CD4-positive, alpha-beta T cell treated with Interferon alpha-2 for 1 hour (primary cell): ENCODE results near the gene ASXL1.

Experiments used
- DNase-seq, 2 donors: peaks; one replicate each; pipeline ENCODE4 v3.0.0-alpha.2; 2020 to 2022

The ASXL1 gene

DNA sequence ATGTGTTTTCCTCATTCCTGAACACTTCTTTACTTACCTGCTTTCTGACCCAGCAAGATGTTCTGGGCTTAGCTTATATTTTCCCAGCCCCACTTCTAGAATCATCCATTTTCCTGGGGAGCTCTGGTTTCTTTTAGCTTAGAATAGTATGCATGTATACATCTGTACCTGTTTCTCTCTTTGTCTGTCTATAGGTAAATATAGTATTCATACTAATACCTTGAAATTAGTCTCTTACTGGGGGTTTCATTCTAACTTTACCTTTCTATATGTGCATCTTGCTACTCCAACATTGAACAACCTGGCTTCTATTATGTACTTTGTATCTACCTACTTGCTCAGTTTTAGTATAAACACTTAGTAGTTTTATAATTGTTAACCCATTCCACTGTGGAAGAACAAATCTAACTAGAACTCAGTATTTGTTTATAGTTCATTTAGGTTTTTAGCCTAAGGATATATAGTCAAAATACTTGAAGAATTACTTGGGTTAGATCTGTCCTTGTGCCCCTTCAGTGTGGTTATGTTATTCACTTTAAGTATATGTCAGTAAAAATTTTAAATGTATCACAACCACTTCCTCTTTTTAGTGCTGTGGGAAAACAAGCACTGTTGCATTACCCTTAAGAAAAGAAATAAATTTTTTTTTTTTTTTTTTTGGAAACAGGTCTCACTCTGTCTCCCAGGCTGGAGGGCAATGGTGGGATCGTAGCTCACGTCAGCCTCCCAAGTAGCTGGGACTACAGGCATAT, 54.0 kb downstream of the ASXL1 start:
- DNase-seq: no peak

DNA sequence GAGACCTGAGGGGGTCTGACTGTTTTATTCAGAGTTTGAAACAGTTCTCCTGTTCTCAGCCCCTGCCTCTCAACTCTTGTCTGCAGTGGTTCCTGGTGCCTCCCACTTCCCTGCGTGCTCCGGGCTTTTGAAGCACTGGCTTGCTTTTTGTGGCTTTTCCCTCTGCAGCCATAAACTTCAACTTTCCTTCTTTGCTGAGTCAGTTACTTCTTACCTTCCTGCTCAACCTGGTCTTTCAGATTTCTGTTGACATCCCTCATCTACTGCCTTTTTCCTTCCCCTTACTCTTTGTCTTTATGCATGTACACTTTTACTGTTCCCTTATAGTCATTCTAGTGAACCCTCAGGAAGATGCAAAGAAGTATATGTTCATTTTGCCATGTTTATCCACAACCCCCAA, 57.4 kb downstream of the ASXL1 start:
- DNase-seq: no peak

DNA sequence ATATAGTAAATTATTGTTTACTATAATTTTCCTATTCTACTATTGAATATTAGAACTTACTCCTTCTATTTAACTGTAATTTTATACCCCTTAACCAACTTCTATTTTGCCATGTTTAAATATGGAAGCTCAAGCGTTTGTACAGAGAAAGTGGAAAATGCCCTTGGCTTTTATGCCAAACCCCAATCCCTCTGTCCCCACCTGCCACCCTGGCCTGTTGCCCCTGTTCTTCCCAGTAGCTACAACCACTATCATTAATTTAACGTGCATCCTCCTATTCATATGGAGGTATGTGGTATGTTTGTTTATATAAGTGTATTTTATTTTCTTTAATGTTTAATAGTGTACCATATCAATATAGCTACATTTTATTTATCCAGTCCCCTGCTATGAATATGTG, 58.1 kb downstream of the ASXL1 start:
- no peak for DNase-seq

DNA sequence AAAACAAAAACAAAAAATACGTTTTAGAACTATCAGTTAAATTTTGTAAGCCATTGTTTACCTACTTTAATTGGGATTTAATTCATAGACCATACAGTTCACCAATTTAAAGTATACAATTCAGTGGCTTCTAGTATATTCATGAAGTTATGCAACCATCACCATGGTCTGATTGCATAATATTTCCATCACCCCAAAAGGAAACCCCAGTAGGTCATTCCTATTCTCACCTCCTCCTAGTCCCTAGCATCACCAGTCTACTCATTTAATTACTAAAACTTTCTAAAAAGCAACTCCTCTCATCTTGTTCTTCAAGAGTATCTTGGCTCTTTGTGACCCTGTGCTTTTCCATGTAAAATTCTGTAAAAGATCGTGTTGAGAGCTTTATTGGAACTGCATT, 60.2 kb downstream of the ASXL1 start:
- DNase-seq: no peak

DNA sequence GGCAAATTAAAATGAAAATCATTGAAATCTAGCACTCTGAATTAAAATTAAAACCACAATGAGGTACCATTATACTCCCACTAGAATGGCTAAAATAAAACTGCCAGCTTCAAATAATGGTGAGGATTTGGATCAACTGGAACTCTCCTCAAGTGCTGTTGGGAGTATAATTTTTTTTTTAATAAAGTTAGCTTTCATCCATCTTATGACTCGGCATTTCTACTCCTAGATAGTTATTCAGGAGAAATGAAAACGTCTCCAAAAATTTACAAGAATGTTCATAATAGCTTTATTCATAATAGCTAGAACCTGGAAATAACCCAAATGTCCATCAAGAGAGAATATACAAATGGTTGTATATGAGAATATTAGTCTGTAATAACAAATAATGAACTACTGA, 63.2 kb downstream of the ASXL1 start:
- DNase-seq: no peak

DNA sequence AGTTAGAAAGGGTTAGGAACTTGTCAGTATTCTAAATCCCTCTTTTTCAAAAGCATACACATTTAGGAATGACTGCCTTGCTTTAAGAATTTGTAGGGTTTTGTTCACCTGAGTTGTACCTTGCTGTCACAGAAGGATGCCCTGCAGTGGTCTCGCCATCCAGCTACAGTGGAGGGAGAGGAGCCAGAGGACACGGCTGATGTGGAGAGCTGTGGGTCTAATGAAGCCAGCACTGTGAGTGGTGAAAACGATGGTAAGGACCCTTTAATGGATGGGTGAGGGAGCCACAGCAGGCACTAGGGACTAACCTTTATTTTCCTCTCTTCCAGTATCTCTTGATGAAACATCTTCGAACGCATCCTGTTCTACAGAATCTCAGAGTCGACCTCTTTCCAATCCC, 69.9 kb downstream of the ASXL1 start:
- DNase-seq: no peak

DNA sequence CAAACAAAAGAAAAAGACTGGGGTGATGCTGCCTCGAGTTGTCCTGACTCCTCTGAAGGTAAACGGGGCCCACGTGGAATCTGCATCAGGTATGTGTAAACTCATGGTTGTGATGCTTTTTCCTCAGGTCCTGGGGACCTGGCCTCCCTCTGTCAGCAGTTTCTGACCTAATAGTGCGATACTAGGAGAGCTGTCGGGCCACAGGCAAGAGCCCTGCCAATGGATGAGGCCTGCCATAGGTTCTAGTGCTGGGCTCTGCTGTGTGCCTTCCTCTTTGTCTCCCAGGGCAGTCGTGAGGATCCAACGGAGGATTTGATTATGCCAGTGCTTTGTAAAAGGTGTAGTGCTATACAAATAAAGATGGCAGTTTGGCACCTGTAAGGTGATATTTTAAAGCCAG, 71.2 kb downstream of the ASXL1 start:
- no peak for DNase-seq

DNA sequence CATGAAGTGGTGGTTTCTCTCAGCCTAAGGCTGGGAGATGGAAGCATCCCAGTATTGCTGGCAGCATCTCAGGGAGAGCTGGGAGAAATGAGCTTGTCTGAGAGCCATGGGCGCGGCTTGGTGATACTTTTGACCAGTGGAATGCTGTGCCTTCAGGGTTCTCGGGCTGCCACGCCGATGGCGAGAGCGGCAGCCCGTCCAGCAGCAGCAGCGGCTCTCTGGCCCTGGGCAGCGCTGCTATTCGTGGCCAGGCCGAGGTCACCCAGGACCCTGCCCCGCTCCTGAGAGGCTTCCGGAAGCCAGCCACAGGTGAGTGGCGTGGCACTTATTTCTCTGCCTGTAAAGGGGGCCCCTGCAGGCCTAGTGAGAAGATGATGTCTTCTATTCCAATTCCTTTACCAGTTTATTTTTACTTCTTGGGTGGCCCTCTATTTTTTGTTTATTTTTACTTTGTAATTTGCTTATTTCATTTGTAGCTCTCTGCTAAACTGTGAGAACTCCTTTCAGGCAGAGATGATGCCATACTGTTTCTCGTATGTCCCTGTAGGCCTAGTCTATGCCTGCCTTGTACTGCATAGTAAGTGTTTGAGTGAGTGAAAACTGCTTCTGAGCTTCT, 71.7 kb downstream of the ASXL1 start:
- DNase-seq: no peak

DNA sequence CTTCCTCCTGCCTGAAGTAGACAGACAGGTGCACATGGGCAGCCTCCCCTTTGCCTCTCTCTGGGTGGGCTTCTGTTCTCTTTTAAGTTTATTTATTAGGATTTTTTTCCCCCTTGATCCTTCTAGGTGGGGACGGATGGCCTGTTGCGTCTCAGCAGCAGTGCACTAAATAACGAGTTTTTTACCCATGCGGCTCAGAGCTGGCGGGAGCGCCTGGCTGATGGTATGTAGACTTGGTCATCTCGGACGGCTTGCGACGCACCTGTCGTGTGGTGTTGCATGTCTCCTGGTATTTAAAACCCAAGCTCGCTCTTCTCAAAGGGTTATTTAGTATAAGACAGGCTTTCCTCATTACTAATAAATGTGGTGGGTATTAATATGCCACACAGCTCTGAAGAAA, 73.3 kb downstream of the ASXL1 start:
- DNase-seq: no peak

DNA sequence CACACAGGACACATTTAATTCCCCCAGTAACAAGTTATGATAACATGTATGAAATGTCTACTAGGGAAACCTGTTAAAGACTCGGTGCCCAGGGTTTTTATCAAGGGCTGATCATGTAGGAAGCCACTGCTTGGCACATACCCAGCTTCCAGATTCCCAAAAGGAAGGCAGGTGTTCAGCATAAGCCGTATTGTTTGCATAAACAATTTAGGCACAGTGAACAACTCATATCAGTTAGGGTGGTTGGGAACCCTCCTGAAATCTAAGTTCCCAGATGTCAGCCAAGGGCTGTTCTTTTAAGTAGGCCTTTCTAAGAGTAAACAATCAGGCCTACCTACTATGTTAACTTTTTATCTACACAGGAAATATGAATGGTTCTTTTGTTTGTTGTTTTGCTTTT, 74.1 kb downstream of the ASXL1 start:
- DNase-seq: no peak

DNA sequence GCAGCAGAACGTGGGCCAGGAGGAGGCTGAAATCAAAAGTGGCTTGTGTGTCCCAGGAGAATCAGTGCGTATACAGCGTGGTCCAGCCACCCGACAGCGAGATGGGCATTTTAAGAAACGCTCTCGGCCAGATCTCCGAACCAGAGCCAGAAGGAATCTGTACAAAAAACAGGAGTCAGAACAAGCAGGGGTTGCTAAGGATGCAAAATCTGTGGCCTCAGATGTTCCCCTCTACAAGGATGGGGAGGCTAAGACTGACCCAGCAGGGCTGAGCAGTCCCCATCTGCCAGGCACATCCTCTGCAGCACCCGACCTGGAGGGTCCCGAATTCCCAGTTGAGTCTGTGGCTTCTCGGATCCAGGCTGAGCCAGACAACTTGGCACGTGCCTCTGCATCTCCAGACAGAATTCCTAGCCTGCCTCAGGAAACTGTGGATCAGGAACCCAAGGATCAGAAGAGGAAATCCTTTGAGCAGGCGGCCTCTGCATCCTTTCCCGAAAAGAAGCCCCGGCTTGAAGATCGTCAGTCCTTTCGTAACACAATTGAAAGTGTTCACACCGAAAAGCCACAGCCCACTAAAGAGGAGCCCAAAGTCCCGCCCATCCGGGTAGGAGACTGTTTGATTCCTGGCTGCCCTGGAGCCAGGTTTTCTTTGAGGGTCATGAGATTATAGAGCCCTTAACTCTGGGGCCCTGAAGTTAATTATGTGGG, 75.3 kb downstream of the ASXL1 start:
- no peak for DNase-seq

DNA sequence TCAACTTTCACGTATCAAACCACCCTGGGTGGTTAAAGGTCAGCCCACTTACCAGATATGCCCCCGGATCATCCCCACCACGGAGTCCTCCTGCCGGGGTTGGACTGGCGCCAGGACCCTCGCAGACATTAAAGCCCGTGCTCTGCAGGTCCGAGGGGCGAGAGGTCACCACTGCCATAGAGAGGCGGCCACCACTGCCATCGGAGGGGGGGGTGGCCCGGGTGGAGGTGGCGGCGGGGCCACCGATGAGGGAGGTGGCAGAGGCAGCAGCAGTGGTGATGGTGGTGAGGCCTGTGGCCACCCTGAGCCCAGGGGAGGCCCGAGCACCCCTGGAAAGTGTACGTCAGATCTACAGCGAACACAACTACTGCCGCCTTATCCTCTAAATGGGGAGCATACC, 76.3 kb downstream of the ASXL1 start:
- DNase-seq: no peak

DNA sequence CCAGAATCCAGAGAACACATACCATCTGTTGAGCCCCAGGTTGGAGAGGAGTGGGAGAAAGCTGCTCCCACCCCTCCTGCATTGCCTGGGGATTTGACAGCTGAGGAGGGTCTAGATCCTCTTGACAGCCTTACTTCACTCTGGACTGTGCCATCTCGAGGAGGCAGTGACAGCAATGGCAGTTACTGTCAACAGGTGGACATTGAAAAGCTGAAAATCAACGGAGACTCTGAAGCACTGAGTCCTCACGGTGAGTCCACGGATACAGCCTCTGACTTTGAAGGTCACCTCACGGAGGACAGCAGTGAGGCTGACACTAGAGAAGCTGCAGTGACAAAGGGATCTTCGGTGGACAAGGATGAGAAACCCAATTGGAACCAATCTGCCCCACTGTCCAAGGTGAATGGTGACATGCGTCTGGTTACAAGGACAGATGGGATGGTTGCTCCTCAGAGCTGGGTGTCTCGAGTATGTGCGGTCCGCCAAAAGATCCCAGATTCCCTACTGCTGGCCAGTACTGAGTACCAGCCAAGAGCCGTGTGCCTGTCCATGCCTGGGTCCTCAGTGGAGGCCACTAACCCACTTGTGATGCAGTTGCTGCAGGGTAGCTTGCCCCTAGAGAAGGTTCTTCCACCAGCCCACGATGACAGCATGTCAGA, 77.4 kb downstream of the ASXL1 start:
- no peak for DNase-seq

DNA sequence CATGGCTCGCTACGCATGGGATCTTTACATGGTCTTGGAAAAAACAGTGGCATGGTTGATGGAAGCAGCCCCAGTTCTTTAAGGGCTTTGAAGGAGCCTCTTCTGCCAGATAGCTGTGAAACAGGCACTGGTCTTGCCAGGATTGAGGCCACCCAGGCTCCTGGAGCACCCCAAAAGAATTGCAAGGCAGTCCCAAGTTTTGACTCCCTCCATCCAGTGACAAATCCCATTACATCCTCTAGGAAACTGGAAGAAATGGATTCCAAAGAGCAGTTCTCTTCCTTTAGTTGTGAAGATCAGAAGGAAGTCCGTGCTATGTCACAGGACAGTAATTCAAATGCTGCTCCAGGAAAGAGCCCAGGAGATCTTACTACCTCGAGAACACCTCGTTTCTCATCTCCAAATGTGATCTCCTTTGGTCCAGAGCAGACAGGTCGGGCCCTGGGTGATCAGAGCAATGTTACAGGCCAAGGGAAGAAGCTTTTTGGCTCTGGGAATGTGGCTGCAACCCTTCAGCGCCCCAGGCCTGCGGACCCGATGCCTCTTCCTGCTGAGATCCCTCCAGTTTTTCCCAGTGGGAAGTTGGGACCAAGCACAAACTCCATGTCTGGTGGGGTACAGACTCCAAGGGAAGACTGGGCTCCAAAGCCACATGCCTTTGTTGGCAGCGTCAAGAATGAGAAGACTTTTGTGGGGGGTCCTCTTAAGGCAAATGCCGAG, 78.2 kb downstream of the ASXL1 start:
- no peak for DNase-seq

DNA sequence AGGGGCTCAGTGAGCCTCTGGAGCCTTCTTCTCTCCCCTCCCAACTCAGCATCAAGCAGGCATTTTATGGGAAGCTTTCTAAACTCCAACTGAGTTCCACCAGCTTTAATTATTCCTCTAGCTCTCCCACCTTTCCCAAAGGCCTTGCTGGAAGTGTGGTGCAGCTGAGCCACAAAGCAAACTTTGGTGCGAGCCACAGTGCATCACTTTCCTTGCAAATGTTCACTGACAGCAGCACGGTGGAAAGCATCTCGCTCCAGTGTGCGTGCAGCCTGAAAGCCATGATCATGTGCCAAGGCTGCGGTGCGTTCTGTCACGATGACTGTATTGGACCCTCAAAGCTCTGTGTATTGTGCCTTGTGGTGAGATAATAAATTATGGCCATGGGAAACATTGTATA, 78.8 kb downstream of the ASXL1 start:
- DNase-seq: no peak

DNA sequence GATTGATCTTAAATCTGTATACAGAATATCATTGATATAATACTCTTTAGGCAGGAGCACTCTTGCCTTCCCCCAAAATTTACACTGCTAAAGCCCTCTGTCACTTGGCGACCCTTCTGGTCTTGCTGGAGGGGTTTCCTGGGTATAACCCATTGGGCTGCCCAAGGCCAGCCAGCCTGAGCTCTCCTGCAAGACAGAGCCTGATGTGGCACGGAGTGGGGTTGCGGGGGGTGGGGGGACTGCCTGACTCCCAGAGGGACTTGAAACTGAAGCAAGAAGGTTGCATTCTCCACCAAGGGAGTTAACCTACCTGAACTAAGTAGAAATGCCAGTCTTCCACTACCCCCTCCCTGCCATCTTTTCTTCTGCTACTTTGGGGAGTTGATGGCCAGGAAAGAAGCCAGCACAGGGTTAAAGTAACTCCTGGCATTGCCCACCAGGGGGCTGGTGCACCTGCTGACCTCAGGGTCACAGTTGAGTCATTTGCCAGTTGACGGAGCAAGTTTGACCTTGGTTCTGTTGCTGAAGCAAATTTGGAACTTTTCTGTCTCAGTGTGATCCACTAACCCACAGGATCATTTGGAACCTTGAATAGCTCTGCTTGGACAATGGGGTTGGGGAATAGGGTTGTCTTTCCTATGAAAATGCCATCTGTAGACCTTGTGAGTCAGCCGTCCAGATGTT, 79.4 kb downstream of the ASXL1 start:
- no peak for DNase-seq

DNA sequence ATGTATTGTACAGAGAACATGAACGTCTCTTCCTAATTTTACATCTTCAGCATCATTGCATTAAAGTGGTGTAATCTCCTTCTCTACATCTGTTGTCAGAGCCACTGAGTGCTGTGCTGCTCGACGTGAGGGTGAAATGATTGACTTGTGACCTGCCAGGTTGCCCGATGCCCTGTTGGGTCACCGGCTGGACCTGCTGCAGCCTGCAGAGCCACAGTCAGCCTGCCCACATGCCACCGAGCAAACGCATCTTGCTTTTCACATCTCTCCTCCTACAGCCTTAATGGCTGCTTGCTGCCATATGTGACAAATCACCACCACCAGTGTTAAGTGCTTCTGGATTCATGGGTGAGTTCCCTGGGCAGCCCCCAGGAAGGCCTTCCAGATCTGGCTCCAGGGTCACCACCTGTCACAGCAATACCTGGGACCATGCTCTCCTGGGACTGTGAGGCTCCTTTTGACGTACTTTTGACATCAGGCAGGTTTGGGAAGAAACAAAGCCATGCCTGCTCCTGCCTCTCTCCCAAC, 80.3 kb downstream of the ASXL1 start:
- DNase-seq: no peak

DNA sequence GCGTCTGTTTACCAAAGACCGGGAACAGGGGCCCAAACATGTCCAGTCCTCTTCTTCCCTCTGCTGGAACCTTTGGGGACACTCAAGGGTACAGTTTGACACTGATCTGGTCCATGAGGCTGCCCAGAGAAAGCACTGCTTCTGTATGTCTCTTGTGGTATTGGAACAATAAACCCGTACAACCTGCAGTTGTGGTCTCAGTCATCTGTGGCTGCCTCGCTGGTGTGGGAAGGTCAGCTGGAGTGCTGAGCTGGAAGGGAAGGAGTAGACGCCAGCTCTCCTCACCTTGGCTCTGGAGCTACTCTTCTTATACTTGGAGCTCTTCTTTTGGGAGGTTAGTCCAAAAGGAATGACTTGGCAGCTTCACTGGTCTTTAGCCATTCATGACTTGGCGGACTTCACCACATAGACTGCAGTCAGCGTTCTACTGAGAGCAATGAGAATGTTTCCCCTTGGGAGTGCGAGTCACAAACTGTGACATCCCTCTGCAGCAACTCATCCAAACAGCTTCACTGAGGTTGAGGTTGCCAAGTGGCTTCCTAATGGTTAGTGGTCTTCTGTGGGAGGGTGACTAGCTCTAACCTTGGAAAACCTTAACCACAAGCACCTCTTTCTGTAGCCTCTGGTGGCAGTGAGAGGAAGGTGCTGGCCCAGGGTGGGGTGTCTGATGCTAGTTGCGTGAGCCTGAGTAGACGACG, 81.2 kb downstream of the ASXL1 start:
- no peak for DNase-seq

DNA sequence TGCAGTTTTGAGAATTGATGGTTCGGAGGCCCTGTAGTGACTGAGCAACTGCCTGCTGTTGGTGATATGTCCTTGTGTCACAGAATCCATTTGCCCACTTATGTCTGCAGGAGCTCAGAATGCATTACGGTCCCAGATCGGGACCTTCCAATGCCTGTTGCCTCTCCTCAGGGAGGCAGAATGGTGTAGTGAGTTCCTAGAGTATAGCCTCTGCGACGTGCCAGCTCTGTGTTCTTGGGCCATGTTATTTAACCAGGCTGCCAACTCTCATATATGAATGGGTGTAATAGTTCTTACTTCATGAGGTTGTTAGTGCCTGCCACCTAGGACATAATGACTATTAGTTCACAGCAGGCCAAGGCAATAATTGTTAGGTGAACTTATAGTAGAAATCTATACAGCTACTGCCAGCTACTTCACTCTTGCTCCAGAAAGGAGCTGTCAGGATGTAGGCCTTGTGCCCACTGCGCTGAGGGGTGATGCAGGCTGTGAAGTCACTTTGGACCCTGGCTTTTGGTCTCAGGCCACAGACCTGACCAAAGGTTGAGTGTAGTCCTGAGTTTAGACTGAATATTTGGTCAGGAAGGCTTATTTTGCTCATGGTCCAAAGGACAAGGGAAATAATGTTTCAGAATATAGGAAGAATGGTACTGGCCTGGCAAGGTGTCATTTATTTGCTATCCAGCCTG, 82.1 kb downstream of the ASXL1 start:
- no peak for DNase-seq

DNA sequence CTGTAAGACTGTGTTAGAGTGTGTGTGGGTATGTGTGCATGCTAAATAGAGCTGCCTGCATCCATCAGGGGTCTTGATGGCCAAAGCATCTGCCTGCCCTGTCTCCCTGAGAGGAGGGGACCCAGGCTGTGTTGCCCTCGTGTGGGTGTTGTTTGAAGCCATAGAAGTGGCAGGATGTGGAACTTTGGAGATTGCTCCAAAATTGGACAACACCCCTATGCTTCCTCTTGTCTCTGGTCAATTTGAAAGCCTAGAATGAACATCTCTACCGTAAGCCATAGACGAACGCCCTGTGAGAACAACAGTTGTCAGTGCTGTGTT, 82.6 kb downstream of the ASXL1 start:
- DNase-seq: no peak

DNA sequence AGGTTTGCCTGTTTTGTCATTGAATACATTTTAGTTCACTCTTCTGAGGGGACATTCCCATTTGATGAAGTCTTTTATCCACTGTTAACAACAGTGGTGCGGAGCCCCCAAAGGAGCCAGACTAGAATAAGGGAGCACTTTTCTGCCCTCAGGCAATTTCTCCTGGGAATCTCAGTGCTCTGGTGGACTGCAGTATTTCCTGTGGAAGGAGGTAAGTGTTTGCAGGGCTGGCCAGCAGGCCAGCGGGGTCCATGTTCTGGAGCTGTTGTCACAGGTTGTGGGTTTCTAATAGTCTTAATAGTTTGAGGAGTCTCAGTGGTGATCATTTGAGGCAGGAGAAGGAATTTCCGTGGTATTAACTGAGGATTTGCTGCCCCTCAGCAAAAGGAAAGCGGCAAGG, 83.5 kb downstream of the ASXL1 start:
- DNase-seq: no peak
